ENCODE results near the gene OXGR1.
"Not testable (repeated sequence)": the region's sequence is repeated elsewhere in the genome, so short reads cannot be mapped to it uniquely, and the experiment has no call there.

OXGR1 gene

DNA sequence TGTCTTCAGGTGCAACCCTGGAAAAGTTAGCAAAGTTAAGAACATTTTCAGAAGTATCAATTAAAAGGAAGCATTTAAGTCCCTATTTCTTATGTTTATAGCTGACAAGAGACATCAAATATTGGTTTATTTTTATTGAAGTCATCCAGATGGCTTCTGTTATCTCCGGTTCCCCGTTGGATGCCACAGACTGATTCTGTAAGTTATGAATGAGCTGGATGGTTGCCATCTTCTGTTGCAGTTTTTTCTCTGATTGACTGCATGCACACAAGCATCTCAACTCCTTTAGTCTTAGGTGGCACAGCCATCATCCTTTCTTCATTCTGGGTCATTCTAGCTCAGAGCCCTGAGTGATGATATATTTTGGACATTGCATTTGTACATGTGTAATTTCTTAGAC lies 10.6 kb upstream of the OXGR1 start:
- no peak for DNase-seq

DNA sequence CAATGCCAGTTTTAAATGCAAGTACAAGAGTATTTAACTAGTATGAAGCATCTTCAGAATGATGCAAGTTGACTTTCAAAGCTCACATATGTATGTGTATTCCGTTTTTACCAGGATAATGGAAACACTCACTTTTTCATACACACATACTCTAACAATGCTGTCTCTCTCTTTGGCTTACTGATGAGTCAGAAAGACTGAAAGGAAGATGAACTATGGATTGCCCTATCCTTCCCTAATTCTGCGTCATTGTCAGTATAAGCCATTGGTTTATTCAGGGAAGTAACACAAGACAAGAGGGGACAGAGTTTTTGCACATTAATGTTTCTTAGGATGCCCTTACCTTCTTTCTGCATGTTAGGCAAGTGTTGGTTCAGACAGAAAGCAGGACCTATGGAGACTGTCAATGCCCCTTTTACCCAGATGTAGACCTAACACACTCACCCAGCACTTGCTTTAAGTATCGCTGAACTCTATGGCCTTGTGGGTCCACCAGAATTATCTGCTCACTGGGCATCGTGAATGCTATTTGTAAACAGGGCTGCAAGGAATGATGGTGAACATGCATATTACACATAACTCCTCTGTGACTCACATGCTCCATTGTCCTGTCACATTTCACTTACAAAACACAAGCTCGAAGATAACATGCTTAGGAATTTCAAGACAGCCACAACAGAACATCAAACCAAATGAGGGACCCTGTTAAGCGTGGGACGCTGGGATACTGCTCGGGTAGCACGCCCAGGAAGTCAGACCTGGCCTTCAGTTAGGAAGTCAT lies 10.0 kb upstream of the OXGR1 start:
- DNase-seq = peak; percentile 78

DNA sequence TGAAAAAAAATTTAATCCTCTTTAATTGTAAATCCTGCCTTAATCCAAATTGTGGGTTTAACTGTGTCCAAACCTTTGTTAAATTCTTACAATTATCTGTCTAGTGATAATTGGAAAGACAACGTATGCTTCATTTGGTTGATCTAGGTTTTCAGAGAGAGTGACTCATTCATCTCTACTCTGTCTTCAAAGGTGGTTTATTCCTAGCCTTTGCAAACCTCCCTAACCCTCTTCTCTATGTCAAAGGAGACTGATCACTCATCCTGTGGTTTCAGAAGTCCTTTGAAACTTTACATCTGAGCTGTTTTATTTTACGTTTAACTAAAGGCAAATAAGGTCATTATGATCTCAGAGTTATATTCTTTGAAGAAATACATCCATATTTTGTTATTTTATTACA lies 8.8 kb upstream of the OXGR1 start:
- DNase-seq = peak; percentile 29

GRCh38 chr13:97002581-97002980 lies 8.3 kb upstream of the OXGR1 start:
- no peak for DNase-seq

GRCh38 chr13:97001636-97002035 lies 7.4 kb upstream of the OXGR1 start:
- no peak for DNase-seq

DNA sequence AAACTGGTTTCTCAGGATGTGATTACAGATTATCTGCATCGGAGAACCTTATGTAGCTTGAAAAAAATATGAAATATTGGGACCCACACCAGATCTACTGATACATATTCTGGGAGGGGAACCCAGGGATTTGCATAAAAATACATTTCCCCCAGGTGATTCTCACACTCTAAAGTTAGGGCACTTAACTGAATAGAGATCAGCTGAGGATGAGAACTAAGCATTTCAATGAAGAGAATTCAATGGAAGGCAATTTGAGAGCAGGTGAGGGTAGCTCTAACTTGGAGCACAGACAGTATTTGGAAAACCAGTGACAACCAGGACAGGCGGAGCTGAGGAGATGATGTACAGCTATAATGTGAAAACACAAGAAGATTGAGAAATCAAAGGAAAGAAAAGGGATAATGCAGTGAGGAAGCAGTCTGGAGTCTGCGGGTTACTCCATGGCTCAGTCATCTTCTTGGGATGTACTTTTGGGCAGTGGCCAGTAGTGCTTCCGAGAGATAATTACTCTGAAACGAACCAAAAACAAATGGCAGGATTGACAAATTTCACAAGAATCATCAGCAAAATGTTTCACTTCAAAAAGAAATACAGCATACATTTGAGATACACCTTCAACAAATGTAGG lies 6.1 kb upstream of the OXGR1 start:
- DNase-seq = peak; percentile 75

DNA sequence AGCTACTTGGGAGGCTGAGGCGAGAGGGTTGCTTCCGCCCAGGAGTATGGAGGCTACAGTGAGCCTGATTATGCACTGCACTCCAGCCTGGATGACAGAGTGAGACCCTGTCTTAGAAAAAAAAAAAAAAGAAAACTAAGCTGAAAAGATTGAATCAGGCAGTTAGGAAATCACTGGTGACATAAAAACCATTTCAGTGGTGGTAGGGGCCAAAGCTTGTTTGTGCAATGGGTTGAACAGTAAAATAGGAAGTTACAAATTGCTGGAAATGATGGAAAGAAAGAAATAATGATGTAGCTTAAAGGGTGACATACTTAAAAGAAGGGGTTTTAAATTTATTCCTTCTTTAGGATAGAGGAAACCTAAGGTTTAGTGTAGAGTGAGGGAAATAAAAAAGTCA lies 4.8 kb upstream of the OXGR1 start:
- no peak for DNase-seq

DNA sequence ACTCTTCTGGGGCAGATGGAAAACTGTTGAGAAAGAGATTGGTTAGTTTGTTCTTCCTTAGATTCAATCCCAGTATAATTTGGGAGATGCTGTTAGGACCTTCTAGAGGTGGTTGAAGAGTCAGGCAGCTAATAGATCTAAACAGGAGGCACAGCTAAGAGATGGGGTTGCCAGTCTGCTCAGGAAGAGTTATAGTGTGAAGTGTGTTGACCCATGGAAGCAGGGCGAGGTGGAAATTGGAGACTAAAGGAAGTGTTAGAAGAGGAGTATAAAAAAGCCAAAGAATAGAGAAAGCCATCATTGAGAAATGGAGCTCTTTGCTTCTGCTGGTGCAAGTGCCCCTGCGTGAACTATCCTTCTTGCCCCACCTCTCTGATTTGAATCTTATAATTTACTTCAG lies 3.8 kb upstream of the OXGR1 start:
- DNase-seq = no peak

DNA sequence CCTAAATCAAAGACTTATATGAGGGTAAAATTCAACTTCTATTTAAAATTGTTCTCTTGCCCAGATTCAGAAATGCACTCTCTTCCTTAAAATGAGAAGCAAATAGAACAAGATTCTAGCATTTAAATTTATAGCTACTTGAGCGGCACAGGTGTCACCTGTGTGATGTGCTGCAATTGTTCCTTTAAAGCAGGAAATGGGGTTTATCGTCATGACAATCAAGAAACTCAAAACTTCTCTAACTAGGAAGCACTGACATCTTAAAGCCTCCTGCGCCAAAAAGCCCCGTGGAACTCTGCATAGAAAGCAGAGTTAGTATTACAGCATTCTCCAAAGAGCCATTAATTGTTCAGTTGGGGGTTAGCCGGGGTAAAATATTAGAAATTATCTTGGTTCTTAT lies 2.6 kb upstream of the OXGR1 start:
- DNase-seq = no peak

GRCh38 chr13:96996107-96996506 lies 1.8 kb upstream of the OXGR1 start:
- no peak for DNase-seq

- no peak for DNase-seq
Measured at GRCh38 chr13:96994858-96995243, 575 bp upstream of the OXGR1 start.

DNA sequence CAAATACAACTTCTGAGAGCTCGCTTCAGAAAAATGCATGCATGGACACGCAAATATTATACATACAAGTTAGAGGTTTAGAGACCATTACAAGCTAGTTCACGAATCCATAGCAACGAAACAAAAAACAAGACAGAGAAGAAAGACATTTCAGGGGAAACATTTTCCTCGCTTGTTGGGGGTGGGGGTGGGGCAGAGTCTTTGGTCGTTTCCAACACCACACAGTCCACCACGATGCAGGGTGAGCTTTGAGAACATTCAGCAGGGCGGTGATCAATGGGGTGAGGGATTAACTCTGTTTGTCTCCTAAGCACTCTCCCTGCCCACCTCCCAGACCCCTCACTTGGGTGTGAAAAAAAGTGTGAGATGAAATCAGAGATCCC lies 651 bp downstream of the OXGR1 start:
- DNase-seq = no peak

DNA sequence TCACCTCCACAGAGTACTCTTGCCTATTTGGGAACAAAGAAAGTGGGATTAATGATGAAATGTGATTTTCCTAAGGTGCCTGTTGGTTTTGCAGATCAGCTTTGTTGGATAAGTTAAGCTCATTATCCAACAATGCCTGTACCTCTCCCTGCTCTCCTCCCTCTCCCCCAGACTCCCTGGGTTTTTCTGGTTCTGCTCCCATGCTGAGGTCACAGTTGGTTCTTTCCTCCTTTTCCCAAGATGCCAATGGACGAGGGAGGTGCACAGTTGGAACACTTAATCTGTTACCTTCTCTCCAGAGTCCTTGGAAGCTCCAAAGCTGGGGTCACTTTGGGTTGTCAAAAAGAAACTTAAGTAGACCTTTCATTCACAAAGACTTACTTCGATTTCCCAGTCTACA lies 1.6 kb downstream of the OXGR1 start:
- DNase-seq = no peak

DNA sequence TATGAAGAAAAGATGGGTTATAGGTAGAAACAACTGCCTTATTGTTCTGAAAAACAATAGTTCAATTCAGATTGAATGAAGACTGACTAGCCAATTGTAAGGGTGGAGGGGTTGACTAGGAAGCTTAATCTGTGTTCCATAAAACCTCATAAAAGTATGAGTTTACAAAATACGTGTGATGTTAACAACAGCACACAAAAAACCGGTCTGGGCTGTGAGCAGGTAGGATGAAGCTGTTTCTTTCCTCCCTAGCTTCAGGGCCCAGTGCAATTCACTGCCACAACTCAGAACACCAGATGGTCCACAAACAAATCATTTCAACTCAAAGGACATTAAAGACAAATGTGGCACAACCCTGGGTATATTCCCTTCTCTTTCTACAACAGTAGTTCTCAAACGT lies 3.2 kb downstream of the OXGR1 start:
- no peak for DNase-seq

DNA sequence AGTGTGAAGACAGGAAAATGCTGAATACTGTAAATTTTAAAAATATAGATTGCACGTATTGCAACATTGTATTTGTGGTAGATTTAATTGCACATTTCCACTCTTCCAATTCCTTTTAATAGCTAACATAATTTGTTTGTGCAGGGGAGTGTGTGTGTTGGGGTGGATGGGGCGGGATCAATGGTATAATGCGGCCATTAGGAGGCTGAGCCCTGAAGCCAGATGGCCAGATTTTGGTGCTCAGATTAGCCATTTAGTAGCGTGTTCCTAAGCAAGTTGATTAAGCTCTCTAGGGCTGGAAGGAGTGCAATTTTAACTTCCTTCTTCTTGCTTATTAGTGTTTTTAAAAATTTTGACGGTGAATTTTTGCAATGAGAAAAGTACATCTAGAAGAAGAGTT lies 5.8 kb downstream of the OXGR1 start:
- DNase-seq = no peak

- DNase-seq = peak; percentile 33
Measured at GRCh38 chr13:96984051-96984508, 10.2 kb downstream of the OXGR1 start.

GRCh38 chr13:96982672-96983071 lies 11.6 kb downstream of the OXGR1 start:
- DNase-seq = no peak

DNA sequence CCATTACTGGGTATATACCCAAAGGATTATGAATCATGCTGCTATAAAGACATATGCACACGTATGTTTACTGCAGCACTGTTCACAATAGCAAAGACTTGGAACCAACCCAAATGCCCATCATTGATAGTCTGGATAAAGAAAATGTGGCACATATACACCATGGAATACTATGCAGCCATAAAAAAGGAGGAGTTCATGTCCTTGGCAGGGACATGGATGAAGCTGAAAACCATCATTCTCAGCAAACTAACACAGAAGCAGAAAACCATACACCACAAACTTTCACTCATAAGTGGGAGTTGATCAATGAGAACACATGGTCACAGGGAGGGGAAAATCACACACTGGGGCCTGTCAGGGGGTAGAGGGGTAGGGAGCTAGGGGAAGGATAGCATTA lies 14.4 kb downstream of the OXGR1 start:
- not testable (repeated sequence) for DNase-seq

GRCh38 chr13:96968027-96968426 lies 26.2 kb downstream of the OXGR1 start:
- DNase-seq = no peak

DNA sequence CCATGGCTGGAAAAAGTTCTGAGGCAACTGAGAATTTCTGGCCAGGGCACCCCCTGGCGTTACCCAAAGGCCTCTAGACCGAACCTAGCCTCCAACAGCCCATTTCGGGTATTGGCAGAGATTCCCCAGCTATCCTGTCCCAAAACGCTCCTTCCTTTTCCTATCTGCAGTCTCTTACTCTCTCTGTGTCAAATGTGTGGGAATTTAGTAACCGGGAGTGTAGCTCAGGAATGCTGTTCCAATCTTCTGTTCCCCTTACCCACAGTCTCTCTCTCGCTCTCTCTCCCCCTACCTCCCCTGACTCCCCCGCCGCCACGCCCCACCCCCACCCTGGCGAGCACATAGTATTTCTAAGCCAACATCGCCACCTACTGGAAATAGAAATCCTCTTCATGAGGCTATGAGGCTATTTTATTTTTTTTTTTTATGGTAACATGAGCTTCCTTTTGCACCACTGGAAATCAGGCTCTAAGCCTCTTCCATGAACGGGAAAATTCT lies 27.0 kb downstream of the OXGR1 start:
- DNase-seq = peak; percentile 14

- no peak for DNase-seq
Measured at GRCh38 chr13:96966415-96967102, 27.7 kb downstream of the OXGR1 start.

- peak; percentile 3 for DNase-seq
Measured at GRCh38 chr13:96963786-96964475, 30.3 kb downstream of the OXGR1 start.

- no peak for DNase-seq
Measured at GRCh38 chr13:96960379-96960778, 33.9 kb downstream of the OXGR1 start.

Measured in HCEC 1CT (cell line).